Stimulated activated CD4-positive, alpha-beta T cell treated with anti-CD3 and anti-CD28 coated beads, Interleukin-1b, Interleukin-23, amount 100 ng/mL, for 48 hours (primary cell): Measurements from ENCODE around the gene CTIF.

Experiments used
- DNase-seq: peaks from one replicate; pipeline ENCODE4 v3.0.0-alpha.2; 2020

The CTIF gene

DNA sequence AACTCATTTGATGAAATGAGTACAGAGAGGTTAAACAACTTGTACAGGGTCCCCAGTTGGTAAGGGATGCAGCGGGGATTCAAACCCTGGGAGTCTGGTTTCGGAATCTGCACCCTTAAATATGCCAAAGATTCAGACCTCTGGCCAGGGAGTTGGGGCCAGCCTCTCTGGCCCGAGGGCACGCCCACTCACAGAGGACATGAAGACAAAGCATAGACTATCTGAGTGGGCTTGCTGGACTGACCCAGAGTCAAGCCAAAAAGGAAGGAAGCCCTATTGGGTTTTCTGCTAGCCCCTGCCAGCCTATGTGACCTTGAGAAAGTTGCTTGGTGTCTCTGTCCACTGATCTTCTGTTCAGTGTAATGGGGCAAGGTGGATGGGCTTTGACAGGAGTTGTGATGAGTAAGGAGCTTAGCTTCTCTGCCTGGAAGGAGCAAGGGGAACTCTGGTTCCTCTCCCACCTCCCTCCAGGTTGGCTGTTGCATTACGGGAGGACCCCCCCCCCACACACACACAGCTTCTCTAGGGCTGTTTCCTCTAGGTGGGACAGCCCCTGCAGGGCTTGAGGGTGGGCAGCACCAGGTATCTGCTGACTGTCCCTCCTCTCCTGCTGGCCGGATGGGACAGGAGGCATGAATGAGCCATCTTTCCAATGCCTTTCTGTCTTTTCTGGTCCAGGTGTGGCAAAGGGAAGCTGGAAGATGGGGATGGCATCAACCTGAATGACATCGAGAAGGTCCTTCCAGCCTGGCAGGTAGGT is 131.3 kb downstream of the CTIF start:
- no peak for DNase-seq

DNA sequence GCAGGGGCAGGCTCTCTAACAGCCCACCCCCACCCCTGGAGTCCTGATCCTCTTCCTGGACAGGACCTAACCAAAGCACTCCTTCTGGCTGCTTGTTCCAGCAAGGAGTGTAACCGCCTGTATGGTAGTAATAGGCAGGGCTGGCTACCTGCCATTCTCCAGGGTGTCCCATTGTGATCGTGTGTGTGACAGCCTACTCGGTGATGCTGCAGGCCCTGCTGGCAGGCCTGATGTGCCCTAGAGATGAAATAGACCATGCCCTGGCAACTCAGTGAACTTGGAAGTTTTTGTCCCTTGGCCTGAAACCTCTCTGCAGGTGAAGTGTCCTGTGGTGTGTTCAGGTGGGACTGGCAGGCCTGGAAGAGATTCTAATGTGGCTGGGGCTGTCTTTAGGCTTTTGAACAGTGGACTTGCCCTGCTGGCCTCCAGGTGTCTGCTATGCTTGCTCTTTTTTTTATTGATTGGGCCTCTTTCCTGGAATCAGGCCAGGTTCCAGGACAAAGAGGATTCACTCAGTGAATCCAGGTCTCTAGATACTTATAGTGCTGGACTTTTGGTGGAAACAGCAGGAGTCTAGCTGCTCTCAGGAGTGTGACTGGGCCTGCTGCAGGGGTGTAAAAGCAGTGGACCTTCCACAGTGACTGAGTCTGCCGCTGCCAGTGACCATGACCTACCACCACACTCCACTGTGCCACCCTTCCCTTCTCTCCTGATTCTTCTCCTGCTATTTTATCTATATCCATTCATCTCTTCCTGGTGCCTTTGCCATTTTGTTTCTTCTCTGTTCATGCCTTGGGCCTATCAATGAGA is 132.1 kb downstream of the CTIF start:
- DNase-seq, result no peak

DNA sequence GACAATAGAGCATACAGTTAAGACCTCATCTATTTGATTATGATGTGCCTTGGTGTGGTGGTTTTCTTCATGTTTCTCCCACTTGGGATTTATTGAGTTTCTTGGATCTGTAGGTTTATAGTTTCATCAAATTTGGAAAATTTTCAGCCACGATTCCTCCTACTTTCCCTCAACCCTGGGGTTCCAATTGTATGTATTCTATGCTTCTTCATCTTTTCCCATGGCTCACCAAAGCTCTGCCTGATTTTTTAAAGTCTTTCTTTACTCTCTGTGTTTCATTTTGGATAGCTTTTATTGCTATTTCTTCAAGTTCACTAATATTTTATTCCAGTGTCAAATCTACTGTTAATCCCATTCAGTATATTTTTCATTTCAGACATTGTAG is 132.7 kb downstream of the CTIF start:
- no peak for DNase-seq

DNA sequence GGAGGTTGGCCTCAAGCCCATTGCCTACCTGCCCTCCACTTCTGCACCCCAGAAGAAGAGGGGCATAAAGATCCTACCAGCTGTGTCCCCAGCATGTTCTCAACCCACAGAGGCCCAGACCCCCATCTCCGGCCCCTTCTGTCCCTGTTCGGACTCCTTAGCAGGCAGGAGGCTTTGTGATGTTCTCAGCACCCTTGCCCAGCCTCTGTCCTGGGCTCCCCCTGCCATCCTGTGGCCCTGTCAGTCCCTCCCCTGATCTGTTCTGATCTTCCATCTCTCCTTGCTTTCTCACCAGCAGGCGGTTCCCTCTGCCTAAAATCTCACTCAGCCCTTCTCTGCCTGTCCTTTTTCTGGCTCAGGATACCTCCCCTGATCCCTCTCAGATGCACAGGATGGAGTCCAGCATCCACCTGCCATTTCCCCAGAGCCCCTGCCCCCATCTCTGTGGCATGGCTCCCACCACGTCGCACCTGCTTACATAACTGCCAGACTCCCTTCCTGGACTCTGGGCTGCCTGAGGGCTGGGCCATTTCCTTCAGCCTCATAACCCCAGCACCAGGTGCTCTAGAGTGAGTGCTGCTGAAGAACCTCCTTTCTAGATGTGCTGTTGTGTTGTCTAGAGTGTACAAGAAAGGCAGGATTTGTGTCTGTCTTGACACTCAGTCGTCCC is 134.0 kb downstream of the CTIF start:
- DNase-seq, result no peak

DNA sequence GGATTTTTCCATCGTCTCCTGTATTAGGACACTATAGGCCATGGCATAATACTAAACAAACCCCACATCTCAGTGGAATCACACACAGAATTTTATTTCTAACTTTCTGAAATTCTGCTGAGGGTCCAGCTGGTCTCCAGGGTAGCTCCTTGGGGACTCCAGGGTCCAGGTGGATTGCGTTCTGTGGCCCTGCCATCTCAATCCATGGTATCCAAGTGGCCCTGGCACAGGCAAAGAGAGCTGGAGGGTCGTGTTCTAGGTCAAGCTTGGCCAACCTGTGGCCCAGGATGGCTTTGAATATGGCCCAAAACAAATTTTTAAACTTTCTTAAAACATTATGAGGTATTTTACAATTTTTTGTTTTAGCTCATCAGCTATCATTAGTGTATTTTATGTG is 134.6 kb downstream of the CTIF start:
- DNase-seq, result no peak

DNA sequence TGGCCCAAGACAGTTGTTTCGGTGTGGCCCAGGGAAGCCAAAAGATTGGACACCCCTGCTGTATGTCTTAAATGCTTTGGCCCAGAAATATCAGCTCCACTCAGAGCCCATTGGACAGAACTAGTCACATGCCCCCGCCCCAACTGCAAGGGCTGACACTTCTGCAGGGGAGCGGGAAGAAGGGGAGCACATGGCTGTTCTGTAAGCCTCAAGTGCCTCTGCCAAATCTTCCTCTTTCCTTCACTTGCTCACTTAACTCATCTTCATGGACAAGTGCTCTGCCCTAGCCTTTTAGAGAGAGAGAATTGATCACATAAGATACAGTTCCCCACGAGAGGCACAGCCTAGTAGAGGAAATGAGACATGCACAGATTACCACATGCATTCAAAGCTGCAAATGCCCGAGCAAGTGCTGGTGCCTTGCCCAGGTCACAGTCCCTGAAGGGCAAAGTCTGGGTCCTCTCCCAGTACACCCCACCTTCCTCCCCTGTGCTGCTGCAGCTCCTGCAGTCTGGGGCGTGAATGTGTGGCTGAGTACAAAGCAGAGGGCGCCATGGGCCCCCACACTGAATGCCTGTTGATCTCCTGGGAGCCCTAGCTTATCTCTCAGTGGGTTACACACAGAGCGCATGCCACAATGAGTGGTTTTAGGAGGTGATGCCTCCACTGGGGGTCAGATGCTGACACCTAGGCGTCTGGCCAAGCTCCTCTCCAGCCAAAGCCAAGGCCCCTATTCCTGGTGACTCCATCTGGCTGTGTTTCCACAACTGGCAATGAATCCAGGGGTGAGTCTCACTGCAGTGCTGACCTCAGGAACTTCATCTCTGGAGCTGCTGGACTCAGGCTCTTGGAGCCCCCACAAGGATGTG is 135.3 kb downstream of the CTIF start:
- no peak for DNase-seq

DNA sequence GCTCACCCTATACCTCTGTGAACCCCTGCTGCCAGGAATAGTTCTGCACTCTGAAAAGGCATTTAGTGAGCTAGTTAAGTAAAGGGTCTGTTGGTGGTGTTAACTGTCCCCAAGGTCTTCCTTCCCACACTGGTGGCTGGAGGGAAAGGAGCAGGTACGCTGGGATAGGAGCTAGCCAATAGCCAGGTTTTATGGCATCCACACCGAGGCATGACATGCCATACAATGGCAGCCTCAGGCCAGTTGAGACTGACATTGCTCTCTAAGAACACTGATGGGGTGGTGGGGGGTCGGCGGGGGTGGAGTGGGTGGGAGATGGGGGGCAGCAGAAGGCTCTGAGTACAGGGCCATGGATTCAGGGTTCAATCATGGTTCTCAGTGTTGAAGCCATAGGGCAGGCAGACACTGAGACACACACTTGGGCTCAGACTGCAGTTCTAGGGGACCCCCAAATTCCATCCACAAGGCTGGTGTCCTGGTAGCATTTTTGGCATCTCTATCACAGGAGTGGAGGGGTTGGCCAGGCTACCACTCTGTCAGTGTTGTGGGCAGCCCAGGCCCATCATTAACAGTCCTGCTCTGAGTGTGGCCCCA is 136.0 kb downstream of the CTIF start:
- DNase-seq, result no peak

DNA sequence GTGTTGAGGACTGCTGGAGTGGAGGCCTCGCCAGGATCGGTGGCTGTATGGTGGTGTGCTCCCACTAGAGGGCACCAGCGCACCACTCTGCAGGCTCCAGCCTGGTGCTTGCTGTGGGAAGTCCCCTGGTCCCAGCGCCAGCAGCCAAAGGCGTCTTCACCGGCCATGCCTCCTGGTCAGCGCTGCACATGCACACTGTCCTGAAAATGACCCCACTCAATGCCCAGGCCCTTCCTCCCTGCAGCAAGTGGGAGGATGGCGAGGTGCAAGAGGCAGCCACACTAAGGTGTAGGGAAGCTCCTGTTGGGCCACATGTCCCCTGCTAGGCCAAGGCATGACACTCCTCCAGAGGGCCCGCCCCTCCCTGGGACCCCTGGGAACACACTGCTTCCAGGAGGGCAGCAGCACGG is 136.5 kb downstream of the CTIF start:
- DNase-seq, result peak; percentile 81

DNA sequence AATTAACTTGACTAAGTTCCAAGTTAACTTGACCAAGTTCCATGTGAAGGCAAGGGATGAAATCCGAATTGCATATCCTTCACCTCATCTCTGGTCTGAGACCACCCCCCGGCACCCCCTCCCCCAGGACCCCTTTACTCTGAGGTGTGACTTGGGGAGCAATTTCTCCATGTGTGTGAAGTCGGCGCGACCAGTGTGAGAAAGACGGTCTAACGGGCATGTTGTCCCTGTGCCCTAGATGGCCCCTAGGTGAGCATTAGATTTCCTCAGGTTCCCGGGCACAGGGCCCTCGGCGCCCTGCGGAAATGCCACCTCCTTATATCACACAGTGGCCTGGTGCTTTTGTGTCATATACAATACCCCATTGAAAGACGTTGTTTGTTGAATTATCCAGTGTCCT is 137.1 kb downstream of the CTIF start:
- DNase-seq, result no peak

DNA sequence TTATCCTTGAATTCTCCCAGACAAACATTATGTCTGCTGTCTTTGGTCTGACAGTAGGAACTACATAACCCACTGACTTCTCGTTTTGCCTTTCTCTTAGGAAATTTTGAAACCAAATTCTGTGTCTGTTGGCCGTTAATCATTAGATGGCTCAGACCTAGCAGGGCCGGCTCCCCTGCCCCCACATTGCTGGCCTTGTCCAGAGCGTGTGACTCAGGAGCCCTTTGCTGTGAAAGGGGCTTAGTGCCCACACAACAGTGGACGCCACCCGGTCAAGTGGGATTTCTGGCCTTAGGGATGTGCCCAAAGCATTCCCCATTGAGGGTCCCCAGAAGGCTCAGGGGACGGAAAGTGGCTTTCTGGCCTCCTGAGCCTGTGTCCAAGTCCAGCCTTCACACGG is 137.5 kb downstream of the CTIF start:
- DNase-seq, result no peak

DNA sequence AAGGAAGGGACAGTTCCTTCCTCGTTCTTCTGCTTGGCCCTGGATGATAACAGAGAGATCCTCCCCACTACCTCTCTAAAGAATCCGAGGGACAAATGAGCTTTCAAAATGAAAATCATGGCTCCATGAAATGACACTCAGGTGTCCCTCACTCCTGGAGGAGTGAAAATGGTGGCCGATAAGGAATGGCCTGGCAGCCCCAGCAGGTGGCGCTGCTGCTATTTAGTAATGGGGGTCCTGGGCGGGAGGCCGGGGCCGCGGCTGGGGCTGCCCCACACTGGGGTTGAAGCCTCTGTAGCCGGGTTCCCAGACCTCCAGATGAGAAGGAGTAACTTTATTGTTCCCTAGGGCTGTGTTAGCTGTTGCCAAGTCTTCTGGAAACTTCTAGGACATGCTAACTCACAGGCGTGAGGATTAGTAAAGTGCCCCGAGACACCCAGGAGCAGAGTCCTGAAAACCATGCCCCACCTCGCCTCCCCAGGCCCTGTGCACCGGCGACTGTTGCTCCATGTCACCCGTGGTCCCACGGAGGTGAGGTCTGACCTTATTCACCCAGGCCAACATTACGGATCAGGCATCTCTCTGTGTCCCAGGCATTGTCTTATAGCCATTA is 138.0 kb downstream of the CTIF start:
- DNase-seq, result peak; percentile 69

DNA sequence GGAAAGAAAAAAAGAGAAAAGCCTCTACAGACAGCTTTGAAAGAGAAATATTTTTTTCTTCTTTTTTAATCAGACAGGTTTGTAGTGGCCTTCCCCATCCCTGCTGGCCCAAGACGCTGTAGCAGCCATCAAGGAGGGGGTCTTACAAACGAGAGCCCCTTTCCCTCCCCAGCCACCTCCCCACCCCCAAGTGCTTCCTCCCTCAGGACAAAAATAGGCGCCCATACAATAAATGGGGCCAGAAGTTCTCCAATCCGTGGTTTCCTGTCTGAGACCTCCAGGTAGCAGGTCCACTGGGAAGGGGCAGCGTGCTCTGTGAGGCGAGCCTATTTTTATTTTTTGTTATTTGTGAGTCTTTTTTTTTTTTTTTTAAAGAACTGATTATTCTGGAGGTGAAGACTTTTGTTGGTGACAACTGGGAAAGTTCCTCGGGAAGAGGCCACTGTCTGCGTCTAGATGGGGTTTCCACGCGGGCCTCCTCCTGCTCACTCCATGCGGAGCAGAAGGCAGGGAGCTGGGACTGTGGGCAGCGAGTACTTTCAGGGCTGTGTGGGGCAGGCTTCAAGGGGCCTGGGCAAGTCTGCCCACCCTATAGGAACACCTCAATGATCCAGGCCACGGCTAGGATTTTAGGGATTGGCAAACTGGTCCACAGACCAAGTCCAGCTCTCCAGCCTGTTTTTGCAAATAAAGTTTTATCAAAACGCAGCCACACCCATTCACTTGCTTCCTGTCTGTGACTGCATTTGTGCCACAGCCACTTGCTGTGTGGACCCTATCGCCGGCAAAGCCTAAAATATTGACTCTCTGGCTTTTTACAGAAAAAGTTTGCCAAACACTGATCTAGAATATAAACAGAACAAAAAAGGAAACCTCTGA is 139.6 kb downstream of the CTIF start:
- DNase-seq, result no peak

DNA sequence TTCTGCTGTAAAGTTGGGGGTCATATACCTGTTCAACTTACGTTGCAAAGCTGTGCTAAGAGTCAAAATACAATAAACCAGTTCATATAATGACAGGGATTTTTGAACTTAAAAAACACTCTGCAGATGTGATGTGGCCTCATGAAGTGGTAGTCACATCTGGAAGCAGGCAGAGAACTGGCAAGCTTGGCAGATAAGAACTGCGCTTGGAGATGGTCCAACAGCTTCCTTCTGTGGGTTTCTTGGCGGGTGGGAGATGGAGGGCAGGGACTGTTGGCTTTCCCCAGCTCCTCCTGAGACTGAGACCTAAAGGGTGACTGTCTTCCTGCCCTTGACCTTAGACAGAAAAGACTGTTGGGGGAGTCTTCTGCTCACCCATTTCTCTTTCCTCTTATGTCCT is 140.4 kb downstream of the CTIF start:
- DNase-seq, result no peak

DNA sequence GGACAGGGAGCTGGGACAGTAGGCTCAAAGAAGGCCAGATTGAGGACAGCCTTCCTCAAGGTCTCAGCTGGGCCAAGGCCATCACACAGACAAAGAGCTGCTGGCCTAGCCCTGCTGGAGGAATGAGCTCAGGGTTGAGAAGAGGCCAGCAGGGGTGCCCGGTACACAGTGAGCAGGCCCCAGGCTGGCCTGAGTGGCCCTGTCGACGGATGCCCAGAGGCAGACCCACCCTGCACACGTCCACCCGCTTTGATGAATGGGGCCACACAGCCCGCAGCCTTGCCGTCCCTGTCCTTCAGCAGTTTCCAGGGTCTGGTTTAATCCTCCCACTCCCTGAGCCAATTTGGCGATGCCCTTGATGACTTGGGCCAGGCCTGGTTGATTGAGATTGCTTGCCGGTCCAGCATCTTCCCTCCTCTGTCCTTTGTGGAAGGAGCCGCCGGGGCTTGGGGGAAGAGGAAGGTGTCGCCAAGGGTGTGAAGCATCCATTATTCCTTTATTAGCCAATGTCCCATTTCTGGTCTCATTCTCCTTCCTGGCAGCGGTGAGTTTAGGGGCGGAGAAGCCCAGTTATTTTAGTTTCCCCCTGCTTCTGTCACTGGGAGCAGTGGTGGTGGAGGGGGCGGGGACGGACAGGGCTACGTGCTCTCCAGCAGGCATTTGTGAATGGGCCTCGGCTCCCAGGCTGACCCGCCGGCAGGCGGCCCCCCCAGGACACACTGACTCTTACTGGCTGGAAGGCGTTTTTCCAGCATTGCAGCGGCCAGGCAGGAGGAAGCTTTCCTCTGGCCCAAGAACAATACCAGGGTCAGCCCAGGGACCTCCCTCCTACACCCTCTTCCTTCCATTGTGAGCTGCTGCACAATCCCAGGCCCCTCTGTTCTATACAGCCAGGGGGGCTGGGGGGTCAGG is 141.8 kb downstream of the CTIF start:
- no peak for DNase-seq

DNA sequence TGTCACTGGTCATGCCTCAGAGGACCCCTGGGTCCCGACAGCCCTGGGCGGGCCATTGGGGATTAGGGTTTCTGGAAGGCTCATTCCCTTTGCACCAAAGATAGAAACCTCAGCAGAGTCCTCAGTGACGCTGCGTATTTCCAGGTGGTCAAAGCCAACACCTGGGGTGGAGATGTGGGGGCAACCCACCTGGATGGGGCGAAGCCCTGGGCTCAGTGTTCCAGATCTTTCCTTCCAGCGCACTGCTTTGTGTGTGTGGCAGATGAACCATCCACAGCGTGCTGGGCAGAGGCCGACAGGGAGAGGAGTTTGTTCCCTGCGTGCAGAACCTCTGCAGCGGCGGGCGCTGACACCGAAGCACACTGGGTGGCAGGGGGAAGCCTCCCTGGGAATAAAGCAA is 143.9 kb downstream of the CTIF start:
- no peak for DNase-seq

DNA sequence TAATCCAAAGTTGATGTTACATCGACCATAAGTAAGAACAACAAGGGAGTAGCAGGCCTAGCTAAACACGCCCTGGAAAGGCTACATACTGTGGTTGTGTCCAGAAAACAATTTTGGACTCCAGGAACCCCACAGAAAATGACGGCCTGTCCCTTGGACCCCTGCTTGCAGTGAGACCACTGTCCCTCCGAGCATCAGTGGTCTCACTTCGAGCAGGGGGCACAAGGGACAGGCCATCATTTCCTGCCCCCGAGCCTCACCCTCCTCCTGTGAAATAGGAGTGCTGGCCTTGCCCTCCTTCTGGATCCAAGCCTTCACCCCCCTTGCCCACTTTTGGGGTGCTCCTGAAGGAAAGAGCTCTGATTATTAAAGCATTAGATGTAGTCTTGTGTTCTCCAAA is 144.4 kb downstream of the CTIF start:
- no peak for DNase-seq

DNA sequence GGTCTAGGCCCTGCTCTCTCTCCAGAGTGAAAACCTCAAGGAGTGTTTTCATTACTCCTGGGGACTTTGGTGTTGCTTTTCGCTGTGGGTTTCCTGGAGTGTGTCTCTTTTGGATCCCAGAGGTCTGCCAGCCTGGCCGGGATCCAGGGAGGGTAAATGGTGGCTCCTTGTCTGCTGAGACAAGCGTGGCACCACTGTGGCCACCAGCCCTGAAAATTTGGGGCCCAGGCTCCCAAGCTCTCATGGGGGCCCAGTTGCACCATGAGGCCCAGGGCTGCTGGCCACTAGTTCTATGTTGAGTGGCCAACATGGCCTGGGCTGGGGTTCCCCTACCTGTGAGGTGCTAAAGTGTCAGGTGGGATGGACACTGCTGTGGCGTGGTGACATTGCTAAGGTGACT is 144.8 kb downstream of the CTIF start:
- no peak for DNase-seq

DNA sequence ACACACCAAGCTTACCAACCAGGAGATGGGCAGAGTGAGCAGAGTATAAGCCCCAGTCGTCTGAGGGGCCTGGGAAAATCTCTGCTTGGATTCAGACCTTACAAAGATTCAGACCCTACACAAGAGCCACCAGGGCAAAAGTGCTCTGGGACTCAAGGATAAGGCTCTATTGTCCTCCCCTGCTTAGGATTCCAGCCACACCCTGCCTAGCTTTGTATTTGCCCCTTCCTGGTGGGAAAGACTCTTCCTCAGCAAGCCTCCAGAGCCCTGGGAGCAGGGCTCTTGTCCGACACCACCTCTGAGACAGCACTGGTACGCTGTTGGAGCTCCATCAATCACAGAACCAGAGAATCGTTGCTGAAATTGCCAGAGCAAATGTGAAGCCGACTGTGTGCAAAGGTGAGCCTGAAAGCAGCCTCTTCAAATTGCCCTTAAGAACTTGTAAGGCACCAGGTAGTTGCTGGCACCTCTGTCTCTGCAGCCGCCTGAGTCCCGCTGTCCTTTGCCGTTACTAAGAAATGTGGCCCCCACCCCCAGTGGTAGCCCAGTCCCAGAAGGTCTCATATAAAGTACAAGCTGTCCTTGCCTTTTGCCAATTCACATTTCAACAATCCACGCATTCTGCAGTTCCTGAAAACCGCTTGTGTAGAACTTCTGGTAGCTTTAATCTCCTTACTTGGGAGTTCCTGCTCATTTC is 148.7 kb downstream of the CTIF start:
- no peak for DNase-seq

DNA sequence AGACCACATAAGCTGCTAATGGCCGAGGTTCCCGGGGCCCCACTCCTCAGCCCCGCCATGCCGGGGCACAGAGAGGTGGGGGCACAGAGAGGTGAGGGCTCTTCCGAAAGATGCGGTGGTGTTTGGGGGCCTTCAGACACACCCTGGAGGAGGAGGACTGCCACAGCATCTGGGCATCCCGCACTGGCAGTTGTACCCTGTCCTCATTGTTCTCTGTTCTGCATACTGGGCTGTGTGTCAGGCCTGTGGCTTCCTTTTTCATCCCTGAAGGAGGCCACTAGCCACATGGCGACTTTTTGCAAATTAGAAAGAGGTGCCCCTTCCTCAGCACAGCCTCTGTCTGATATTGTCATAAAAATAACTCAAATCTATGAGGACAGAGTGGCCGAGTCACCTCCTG is 150.1 kb downstream of the CTIF start:
- DNase-seq, result no peak
